SH-SY5Y (cell line): ENCODE measurements around the gene BPIFB3.

Experiments used
- GATA2 ChIP-seq: IDR thresholded peaks from 2 replicates; pipeline ENCODE4 v1.6.1; 2011; ENCODE audit warnings: mild to moderate bottlenecking, low read depth, low read length
- GATA3 ChIP-seq: IDR thresholded peaks from 2 replicates; pipeline ENCODE4 v1.6.1; 2011; ENCODE audit warnings: low read depth, mild to moderate bottlenecking, low read length, moderate library complexity

GRCh38 chr20:33092361-33092760 lies 38.7 kb downstream of the BPIFB3 start:
- TF ChIP-seq GATA3: no peak
- TF ChIP-seq GATA2: no peak
